ENCODE data around the gene SLFN11.
"Not testable (repeated sequence)": the region's sequence is repeated elsewhere in the genome, so short reads cannot be mapped to it uniquely, and the experiment has no call there.

Gene SLFN11

DNA sequence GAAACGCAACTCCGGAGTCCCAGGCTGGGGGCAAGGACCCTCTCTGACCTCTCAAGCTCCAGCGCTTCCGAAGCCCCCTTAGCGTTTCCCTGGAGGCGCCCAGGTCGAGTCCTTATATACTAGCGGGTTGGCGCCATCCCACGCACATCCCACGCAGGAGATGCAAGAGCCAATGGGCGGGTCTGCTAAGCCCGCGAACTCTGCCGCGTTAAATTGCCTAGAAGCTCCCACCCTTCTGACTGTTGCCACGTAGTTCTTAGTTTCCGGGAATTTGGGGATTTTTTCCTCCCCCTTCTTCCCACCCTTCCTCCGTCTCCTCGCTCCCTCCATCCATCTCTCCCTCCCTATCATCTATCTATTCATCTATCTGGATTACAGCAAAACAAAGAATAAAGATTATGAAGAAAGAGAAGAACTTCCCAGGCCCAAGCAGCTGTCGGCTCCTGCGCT, at the start of gene SLFN11:
TSS of gene SLFN11 (minus strand) at position 88 of the 450 bp plus-strand sequence. CDS start 9,814 bp downstream, outside the sequence.
- Histone ChIP-seq H3K27me3 (ENCODE audit: insufficient read depth, low read length) (peaks cover 47% of the 10 kb centered on the region), H3K4me3 (ENCODE audit: low read length) (no peak within 1 kb of the TSS), H2AFZ (ENCODE audit: low read depth, low read length) (peak within 1 kb of the TSS; percentile 64), H3K9me3 (ENCODE audit: low read length) (peaks cover 2% of the 10 kb centered on the region), H3K4me1 (ENCODE audit: insufficient read depth, low read length) (peaks cover 5% of the 10 kb centered on the region), H3K36me3 (ENCODE audit: insufficient read depth, low read length) (no peaks in the 10 kb centered on the region)

GRCh38 chr17:35421069-35421468, 47.6 kb upstream of the SLFN11 start:
- H3K27me3 ChIP-seq (ENCODE audit: insufficient read depth, low read length); H3K9me3 ChIP-seq (ENCODE audit: low read length); H2AFZ ChIP-seq (ENCODE audit: low read depth, low read length); H3K4me1 ChIP-seq (ENCODE audit: insufficient read depth, low read length); H3K4me3 ChIP-seq (ENCODE audit: low read length); H3K36me3 ChIP-seq (ENCODE audit: insufficient read depth, low read length): not testable (repeated sequence)

- Histone ChIP-seq H3K9me3 (ENCODE audit: low read length) (no peaks in the 10 kb centered on the region), H3K27me3 (ENCODE audit: insufficient read depth, low read length) (no peaks in the 10 kb centered on the region), H3K4me1 (ENCODE audit: insufficient read depth, low read length) (no peaks in the 10 kb centered on the region), H2AFZ (ENCODE audit: low read depth, low read length) (no peak overlapping the region), H3K4me3 (ENCODE audit: low read length) (no peak overlapping the region), H3K36me3 (ENCODE audit: insufficient read depth, low read length) (no peaks in the 10 kb centered on the region)
These were observed 43.2 kb upstream of the SLFN11 start for GRCh38 chr17:35416659-35417058.

GRCh38 chr17:35414707-35415106, 41.3 kb upstream of the SLFN11 start:
- H2AFZ ChIP-seq (ENCODE audit: low read depth, low read length); H3K27me3 ChIP-seq (ENCODE audit: insufficient read depth, low read length); H3K4me1 ChIP-seq (ENCODE audit: insufficient read depth, low read length); H3K36me3 ChIP-seq (ENCODE audit: insufficient read depth, low read length); H3K9me3 ChIP-seq (ENCODE audit: low read length); H3K4me3 ChIP-seq (ENCODE audit: low read length): not testable (repeated sequence)

- H3K36me3 ChIP-seq (ENCODE audit: insufficient read depth, low read length): no peaks in the 10 kb centered on the region
- H3K27me3 ChIP-seq (ENCODE audit: insufficient read depth, low read length): no peaks in the 10 kb centered on the region
These were observed 40.8 kb upstream of the SLFN11 start for GRCh38 chr17:35414247-35414646.

DNA sequence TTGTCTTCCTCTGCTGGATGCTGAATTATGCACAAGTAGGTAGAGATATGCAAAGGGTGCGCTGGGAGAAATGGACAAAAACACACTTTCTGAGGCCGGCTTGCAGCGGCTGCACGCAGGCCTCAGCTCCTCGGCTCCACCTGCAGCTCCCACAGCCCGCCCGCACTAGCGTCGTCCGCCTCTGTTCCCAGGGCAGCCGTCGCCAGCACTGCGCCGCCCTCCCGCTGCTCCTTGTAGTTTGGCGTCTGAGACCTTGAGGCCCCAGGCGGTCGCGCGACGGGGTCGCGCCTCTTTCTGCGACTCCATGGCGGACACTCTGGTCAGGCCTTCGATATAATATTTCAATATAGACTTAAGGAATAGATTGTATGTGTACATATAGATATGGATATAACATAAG, 34.1 kb upstream of the SLFN11 start:
- Histone ChIP-seq H3K36me3 (ENCODE audit: insufficient read depth, low read length) (no peaks in the 10 kb centered on the region), H3K4me3 (ENCODE audit: low read length) (no peak overlapping the region), H2AFZ (ENCODE audit: low read depth, low read length) (no peak overlapping the region), H3K9me3 (ENCODE audit: low read length) (no peaks in the 10 kb centered on the region), H3K27me3 (ENCODE audit: insufficient read depth, low read length) (no peaks in the 10 kb centered on the region), H3K4me1 (ENCODE audit: insufficient read depth, low read length) (no peaks in the 10 kb centered on the region)

More at GRCh38 chr17:35414247-35414646, 40.8 kb upstream of the SLFN11 start:
- Histone ChIP-seq H3K9me3 (ENCODE audit: low read length) (no peaks in the 10 kb centered on the region), H3K4me1 (ENCODE audit: insufficient read depth, low read length) (no peaks in the 10 kb centered on the region), H3K4me3 (ENCODE audit: low read length) (no peak overlapping the region), H2AFZ (ENCODE audit: low read depth, low read length) (no peak overlapping the region)

DNA sequence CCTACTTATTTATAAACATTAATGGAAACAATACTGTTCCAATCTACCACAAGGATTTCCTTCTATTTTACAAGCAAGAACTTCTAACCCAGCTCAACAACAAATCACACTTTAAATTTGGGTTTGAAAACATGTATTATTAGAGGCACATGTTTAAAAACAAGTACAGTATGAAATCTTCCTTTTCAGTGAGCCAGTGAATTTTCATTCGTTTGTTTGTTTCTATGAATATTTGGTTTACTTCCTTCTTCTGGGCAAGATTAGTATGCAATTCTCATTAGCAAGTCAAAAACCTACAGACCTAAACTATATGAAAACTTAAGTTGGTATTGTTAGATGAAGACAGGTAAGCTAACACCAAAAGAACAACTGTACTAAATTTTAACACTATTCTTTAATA, 33.1 kb upstream of the SLFN11 start:
- Histone ChIP-seq H3K27me3 (ENCODE audit: insufficient read depth, low read length) (peaks cover 2% of the 10 kb centered on the region), H3K4me3 (ENCODE audit: low read length) (no peak overlapping the region), H3K9me3 (ENCODE audit: low read length) (no peaks in the 10 kb centered on the region), H3K36me3 (ENCODE audit: insufficient read depth, low read length) (no peaks in the 10 kb centered on the region), H3K4me1 (ENCODE audit: insufficient read depth, low read length) (no peaks in the 10 kb centered on the region), H2AFZ (ENCODE audit: low read depth, low read length) (no peak overlapping the region)

DNA sequence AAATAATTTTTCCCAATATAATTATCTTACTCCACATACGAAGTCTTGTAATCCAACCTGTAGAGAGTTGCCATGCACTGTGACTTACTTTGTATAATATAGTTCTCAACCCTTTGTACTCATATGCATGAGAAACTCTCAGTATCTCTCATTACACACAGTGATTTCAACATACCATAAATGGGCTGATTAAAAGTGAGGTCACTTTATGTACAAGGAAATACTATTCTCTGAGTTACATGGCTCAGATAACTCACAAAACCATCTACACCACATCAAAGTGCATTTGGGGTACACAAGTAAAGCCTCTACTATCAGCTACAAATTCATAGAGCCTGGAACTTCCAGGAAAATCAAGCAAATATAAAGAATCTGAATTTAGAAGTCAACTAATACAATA, 30.9 kb upstream of the SLFN11 start:
- H3K4me1 ChIP-seq (ENCODE audit: insufficient read depth, low read length): no peaks in the 10 kb centered on the region
- H3K27me3 ChIP-seq (ENCODE audit: insufficient read depth, low read length): peaks cover 2% of the 10 kb centered on the region
- H3K9me3 ChIP-seq (ENCODE audit: low read length): no peaks in the 10 kb centered on the region
- no peaks in the 10 kb centered on the region for H3K36me3 ChIP-seq (ENCODE audit: insufficient read depth, low read length)
- no peak overlapping the region for H3K4me3 ChIP-seq (ENCODE audit: low read length)
- no peak overlapping the region for H2AFZ ChIP-seq (ENCODE audit: low read depth, low read length)

DNA sequence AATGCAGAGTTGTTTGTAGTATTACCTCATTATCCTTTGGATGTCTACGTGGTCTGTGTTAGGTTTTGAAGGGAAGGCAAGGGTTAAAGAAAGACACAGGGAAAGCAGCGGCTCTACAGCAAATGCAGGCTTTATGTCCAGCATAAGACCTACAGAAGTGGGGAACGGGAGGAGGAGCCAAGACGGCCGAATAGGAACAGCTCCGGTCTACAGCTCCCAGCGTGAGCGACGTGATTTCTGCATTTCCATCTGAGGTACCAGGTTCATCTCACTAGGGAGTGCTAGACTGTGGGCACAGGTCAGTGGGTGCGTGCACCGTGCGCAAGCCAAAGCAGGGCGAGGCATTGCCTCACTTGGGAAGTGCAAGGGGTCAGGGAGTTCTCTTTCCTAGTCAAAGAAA, 20.4 kb upstream of the SLFN11 start:
- not testable (repeated sequence) for H3K27me3 ChIP-seq (ENCODE audit: insufficient read depth, low read length); H3K4me3 ChIP-seq (ENCODE audit: low read length); H2AFZ ChIP-seq (ENCODE audit: low read depth, low read length); H3K36me3 ChIP-seq (ENCODE audit: insufficient read depth, low read length); H3K9me3 ChIP-seq (ENCODE audit: low read length); H3K4me1 ChIP-seq (ENCODE audit: insufficient read depth, low read length)

GRCh38 chr17:35390663-35391062, 17.2 kb upstream of the SLFN11 start:
- H3K9me3 ChIP-seq (ENCODE audit: low read length): no peaks in the 10 kb centered on the region
- no peaks in the 10 kb centered on the region for H3K27me3 ChIP-seq (ENCODE audit: insufficient read depth, low read length)
- no peak overlapping the region for H3K4me3 ChIP-seq (ENCODE audit: low read length)
- no peaks in the 10 kb centered on the region for H3K4me1 ChIP-seq (ENCODE audit: insufficient read depth, low read length)
- H3K36me3 ChIP-seq (ENCODE audit: insufficient read depth, low read length): no peaks in the 10 kb centered on the region
- H2AFZ ChIP-seq (ENCODE audit: low read depth, low read length): no peak overlapping the region

- H3K4me1 ChIP-seq (ENCODE audit: insufficient read depth, low read length): no peaks in the 10 kb centered on the region
- no peaks in the 10 kb centered on the region for H3K36me3 ChIP-seq (ENCODE audit: insufficient read depth, low read length)
- H3K4me3 ChIP-seq (ENCODE audit: low read length): no peak overlapping the region
- no peaks in the 10 kb centered on the region for H3K9me3 ChIP-seq (ENCODE audit: low read length)
- H2AFZ ChIP-seq (ENCODE audit: low read depth, low read length): no peak overlapping the region
- no peaks in the 10 kb centered on the region for H3K27me3 ChIP-seq (ENCODE audit: insufficient read depth, low read length)
These were observed 16.7 kb upstream of the SLFN11 start for GRCh38 chr17:35390156-35390555.

GRCh38 chr17:35387496-35387895, 14.1 kb upstream of the SLFN11 start:
- Histone ChIP-seq H3K27me3 (ENCODE audit: insufficient read depth, low read length) (no peaks in the 10 kb centered on the region), H2AFZ (ENCODE audit: low read depth, low read length) (no peak overlapping the region), H3K4me3 (ENCODE audit: low read length) (no peak overlapping the region), H3K36me3 (ENCODE audit: insufficient read depth, low read length) (no peaks in the 10 kb centered on the region), H3K9me3 (ENCODE audit: low read length) (no peaks in the 10 kb centered on the region), H3K4me1 (ENCODE audit: insufficient read depth, low read length) (no peaks in the 10 kb centered on the region)

DNA sequence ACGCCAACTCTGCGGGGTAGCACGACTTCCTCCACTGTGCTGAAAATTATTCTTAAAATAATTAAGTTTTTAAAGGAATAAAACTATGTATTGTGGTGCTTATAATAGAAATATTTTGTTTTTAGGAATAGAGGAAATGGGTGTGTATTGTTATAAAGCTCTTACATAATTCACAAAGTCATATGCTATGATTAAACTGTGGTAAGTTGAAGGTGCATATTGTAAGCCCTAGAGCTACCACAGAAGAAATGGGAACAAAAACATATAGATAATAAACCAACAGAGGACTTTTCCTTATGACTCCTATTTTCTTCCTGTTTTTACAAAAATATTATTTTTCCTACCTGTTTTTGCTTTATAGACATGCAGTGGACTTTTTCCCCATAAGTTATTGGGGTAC, 4.3 kb upstream of the SLFN11 start:
- no peaks in the 10 kb centered on the region for H3K9me3 ChIP-seq (ENCODE audit: low read length)
- no peaks in the 10 kb centered on the region for H3K36me3 ChIP-seq (ENCODE audit: insufficient read depth, low read length)
- H2AFZ ChIP-seq (ENCODE audit: low read depth, low read length): no peak overlapping the region
- H3K27me3 ChIP-seq (ENCODE audit: insufficient read depth, low read length): peaks cover 35% of the 10 kb centered on the region
- no peak overlapping the region for H3K4me3 ChIP-seq (ENCODE audit: low read length)
- peaks cover 5% of the 10 kb centered on the region for H3K4me1 ChIP-seq (ENCODE audit: insufficient read depth, low read length)

DNA sequence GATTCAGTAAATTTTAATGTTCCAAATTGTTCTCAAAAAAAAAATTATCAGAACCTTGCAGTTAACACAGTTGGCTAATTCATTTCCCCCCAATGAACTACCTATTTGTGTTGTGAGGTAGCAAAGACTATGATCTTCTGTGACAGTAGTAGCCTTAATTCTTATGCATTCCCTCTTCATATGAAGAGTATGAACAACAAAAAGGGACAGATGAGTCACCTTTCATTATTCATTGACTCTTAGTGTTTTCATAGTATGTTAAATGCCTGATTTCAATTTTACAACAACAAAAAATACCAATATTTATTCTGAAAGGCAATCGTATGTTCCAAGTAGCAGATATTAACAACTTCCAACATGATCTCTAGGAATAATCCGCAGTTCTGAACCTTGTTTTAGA, 3.6 kb upstream of the SLFN11 start:
- Histone ChIP-seq H3K4me3 (ENCODE audit: low read length) (no peak overlapping the region), H3K4me1 (ENCODE audit: insufficient read depth, low read length) (peaks cover 5% of the 10 kb centered on the region), H3K36me3 (ENCODE audit: insufficient read depth, low read length) (no peaks in the 10 kb centered on the region), H2AFZ (ENCODE audit: low read depth, low read length) (no peak overlapping the region), H3K27me3 (ENCODE audit: insufficient read depth, low read length) (peaks cover 40% of the 10 kb centered on the region), H3K9me3 (ENCODE audit: low read length) (no peaks in the 10 kb centered on the region)
